Measurements from ENCODE around the gene AKAP12. TPM values are rescaled to one million over a fixed set of nuclear protein-coding genes. Genes with fewer than 3 reads are reported as not detected.

The AKAP12 gene
- polyA plus RNA-seq, 2 of the 4 experiments (the other 2 are of a cell fraction) = 32.1 to 192 TPM

- no peak overlapping the region for H3K4me2 ChIP-seq
- H3K27ac ChIP-seq = no peak overlapping the region
- no peak for FAIRE-seq
- no peak for DNase-seq (ENCODE audit: low read depth in 1 of 2, low spot score in 1 of 2)
- no peak for ATAC-seq
- no peak overlapping the region for H3K4me3 ChIP-seq
- 75% methylated on average over 8 of the region's 8 CpGs for WGBS (ENCODE audit: missing lambda C conversion rate)
- ChIA-PET CTCF (interaction anchor here (1.7 kb wide), 1 partner anchor 23 kb away, joined by 5 read pairs; no protein-coding TSS in a partner anchor), POLR2A (no interaction called here)
- H3K9me3 ChIP-seq = no peaks in the 10 kb centered on the region
- H3K4me1 ChIP-seq = no peaks in the 10 kb centered on the region
- TF ChIP-seq EHMT2 (IDR thresholded peaks at IDR 0.05; ENCODE audit: low read depth) (no peak), MAFK (IDR thresholded peaks at IDR 0.05; ENCODE audit: partially characterized antibody) (no peak), FOSB (CRISPR knock-in tag; IDR thresholded peaks at IDR 0.05) (no peak), NFE2L2 (conservative IDR thresholded peaks at IDR 0.05; ENCODE audit: low read length) (no peak), E2F6 (IDR thresholded peaks at IDR 0.05; ENCODE audit: borderline replicate concordance, low read depth) (no peak), KDM5A (IDR thresholded peaks at IDR 0.05) (no peak), ZNF302 (CRISPR knock-in tag; IDR thresholded peaks at IDR 0.05) (no peak), SMC3 (IDR thresholded peaks at IDR 0.05) (no peak), MAZ (IDR thresholded peaks at IDR 0.05; ENCODE audit: borderline replicate concordance, low read depth, low read length) (no peak), HMGXB4 (CRISPR knock-in tag; IDR thresholded peaks at IDR 0.05; ENCODE audit: borderline replicate concordance) (no peak), JUNB (IDR thresholded peaks at IDR 0.05) (no peak), JUN (IDR thresholded peaks at IDR 0.05) (no peak), HOXA7 (CRISPR knock-in tag; IDR thresholded peaks at IDR 0.05) (no peak), HES2 (IDR thresholded peaks at IDR 0.05) (no peak), NPAS2 (CRISPR knock-in tag; IDR thresholded peaks at IDR 0.05; ENCODE audit: borderline replicate concordance) (no peak)
Observed at GRCh38 chr6:151301547-151301946, 61.8 kb downstream of the AKAP12 start.

- no peak overlapping the region for H3K4me2 ChIP-seq
- FAIRE-seq (no peak), DNase-seq (ENCODE audit: low read depth in 1 of 2, low spot score in 1 of 2) (no peak), ATAC-seq (no peak)
- no peak overlapping the region for H3K27ac ChIP-seq
- POLR2A ChIA-PET = no interaction called here
- CTCF ChIA-PET = interaction anchor here (0.6 kb wide), 1 partner anchor 36 kb away, joined by 3 read pairs; no protein-coding TSS in a partner anchor
- no peaks in the 10 kb centered on the region for H3K4me1 ChIP-seq
- 92% methylated on average over 3 of the region's 3 CpGs for WGBS (ENCODE audit: missing lambda C conversion rate)
- TF ChIP-seq ESRRA (IDR thresholded peaks at IDR 0.05; ENCODE audit: borderline replicate concordance, low read length) (no peak), CBX2 (IDR thresholded peaks at IDR 0.05; ENCODE audit: borderline replicate concordance, low read depth) (no peak), BCL3 (IDR thresholded peaks at IDR 0.05) (no peak), SMC3 (IDR thresholded peaks at IDR 0.05) (no peak), RNF2 (IDR thresholded peaks at IDR 0.05; ENCODE audit: borderline replicate concordance, low read depth) (no peak), RFX5 (IDR thresholded peaks at IDR 0.05) (no peak), MYC (IDR thresholded peaks at IDR 0.05; ENCODE audit: borderline replicate concordance, low read length) (no peak), HMGXB4 (CRISPR knock-in tag; IDR thresholded peaks at IDR 0.05; ENCODE audit: borderline replicate concordance) (no peak), TP53 (CRISPR knock-in tag; IDR thresholded peaks at IDR 0.05) (no peak), CHD4 (IDR thresholded peaks at IDR 0.05; ENCODE audit: borderline replicate concordance) (no peak), JUNB (IDR thresholded peaks at IDR 0.05) (no peak)
- no peak overlapping the region for H3K4me3 ChIP-seq
- no peaks in the 10 kb centered on the region for H3K9me3 ChIP-seq
Observed at GRCh38 chr6:151303231-151303630, 63.5 kb downstream of the AKAP12 start.
